Measurements from ENCODE around the gene SELENOO.

- TF ChIP-seq RAD21 (IDR thresholded peaks at IDR 0.05; ENCODE audit: low read depth) = no peak
- TF ChIP-seq YY1 (IDR thresholded peaks at IDR 0.05; ENCODE audit: low read depth) = no peak
- no peak for TF ChIP-seq EP300 (IDR thresholded peaks at IDR 0.05; ENCODE audit: borderline replicate concordance)
- no peak for TF ChIP-seq TAF1 (IDR thresholded peaks at IDR 0.05; ENCODE audit: low read depth)
- TF ChIP-seq USF1 (IDR thresholded peaks at IDR 0.05) = no peak
- no peak for TF ChIP-seq FOXM1 (IDR thresholded peaks at IDR 0.05; ENCODE audit: borderline replicate concordance, low read depth)
- TF ChIP-seq TCF12 (IDR thresholded peaks at IDR 0.05; ENCODE audit: low read depth) = no peak
- TF ChIP-seq, protein P1, sequence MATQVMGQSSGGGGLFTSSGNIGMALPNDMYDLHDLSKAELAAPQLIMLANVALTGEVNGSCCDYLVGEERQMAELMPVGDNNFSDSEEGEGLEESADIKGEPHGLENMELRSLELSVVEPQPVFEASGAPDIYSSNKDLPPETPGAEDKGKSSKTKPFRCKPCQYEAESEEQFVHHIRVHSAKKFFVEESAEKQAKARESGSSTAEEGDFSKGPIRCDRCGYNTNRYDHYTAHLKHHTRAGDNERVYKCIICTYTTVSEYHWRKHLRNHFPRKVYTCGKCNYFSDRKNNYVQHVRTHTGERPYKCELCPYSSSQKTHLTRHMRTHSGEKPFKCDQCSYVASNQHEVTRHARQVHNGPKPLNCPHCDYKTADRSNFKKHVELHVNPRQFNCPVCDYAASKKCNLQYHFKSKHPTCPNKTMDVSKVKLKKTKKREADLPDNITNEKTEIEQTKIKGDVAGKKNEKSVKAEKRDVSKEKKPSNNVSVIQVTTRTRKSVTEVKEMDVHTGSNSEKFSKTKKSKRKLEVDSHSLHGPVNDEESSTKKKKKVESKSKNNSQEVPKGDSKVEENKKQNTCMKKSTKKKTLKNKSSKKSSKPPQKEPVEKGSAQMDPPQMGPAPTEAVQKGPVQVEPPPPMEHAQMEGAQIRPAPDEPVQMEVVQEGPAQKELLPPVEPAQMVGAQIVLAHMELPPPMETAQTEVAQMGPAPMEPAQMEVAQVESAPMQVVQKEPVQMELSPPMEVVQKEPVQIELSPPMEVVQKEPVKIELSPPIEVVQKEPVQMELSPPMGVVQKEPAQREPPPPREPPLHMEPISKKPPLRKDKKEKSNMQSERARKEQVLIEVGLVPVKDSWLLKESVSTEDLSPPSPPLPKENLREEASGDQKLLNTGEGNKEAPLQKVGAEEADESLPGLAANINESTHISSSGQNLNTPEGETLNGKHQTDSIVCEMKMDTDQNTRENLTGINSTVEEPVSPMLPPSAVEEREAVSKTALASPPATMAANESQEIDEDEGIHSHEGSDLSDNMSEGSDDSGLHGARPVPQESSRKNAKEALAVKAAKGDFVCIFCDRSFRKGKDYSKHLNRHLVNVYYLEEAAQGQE (IDR thresholded peaks at IDR 0.05; ENCODE audit: low read depth) = no peak
- TF ChIP-seq, protein P2, sequence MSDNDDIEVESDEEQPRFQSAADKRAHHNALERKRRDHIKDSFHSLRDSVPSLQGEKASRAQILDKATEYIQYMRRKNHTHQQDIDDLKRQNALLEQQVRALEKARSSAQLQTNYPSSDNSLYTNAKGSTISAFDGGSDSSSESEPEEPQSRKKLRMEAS (IDR thresholded peaks at IDR 0.05) = no peak
- TF ChIP-seq CEBPB (IDR thresholded peaks at IDR 0.05) = no peak
- no peak for TF ChIP-seq TEAD4 (IDR thresholded peaks at IDR 0.05)
- TF ChIP-seq CREB1 (IDR thresholded peaks at IDR 0.05; ENCODE audit: low read depth) = no peak
- no peak for TF ChIP-seq ZBTB7A (IDR thresholded peaks at IDR 0.05; ENCODE audit: low read depth)
Measured at GRCh38 chr22:50184902-50185374, 15.9 kb upstream of the SELENOO start.

Data from Ishikawa (cell line).